GM18873 (cell line): Measurements from ENCODE around the gene TSEN2.

Source experiments
- ATAC-seq: cut with Tn5 transposase; IDR thresholded peaks from one replicate; pipeline ENCODE4 v1.9.1; 2021; ENCODE audit warnings: mild to moderate bottlenecking, moderate library complexity, moderate number of reproducible peaks; ENCODE audit not compliant: unreplicated experiment, low FRiP score

Gene TSEN2

GRCh38 chr3:12544652-12545472, 60.6 kb downstream of the TSEN2 start:
- ATAC-seq, result no peak

- no peak for ATAC-seq
These were observed 61.2 kb downstream of the TSEN2 start, which contains the start of gene MKRN2OS for GRCh38 chr3:12545473-12545791. TSS of gene MKRN2OS (minus strand) at chr3:12545499. CDS start at chr3:12545464, 35 bp downstream.

- no peak for ATAC-seq
These were observed 65.9 kb downstream of the TSEN2 start for GRCh38 chr3:12549971-12550760.

- ATAC-seq, result no peak
These were observed 69.7 kb downstream of the TSEN2 start for GRCh38 chr3:12553921-12554391.

- no peak for ATAC-seq
These were observed 72.0 kb downstream of the TSEN2 start for GRCh38 chr3:12556314-12556689.

- peak; percentile 62 for ATAC-seq
These were observed 72.6 kb downstream of the TSEN2 start, which contains the start of gene MKRN2 for GRCh38 chr3:12556690-12557472. TSS of gene MKRN2 (plus strand) at chr3:12557087. CDS start at chr3:12557151, 64 bp downstream.

GRCh38 chr3:12557473-12558100, 73.3 kb downstream of the TSEN2 start:
- no peak for ATAC-seq

GRCh38 chr3:12558706-12559105, 74.4 kb downstream of the TSEN2 start:
- ATAC-seq, result no peak

- no peak for ATAC-seq
These were observed 75.2 kb downstream of the TSEN2 start for GRCh38 chr3:12559520-12559919.

- no peak for ATAC-seq
These were observed 76.4 kb downstream of the TSEN2 start for GRCh38 chr3:12560505-12561190.

GRCh38 chr3:12561397-12561796, 77.1 kb downstream of the TSEN2 start:
- ATAC-seq, result no peak

GRCh38 chr3:12562451-12562850, 78.2 kb downstream of the TSEN2 start:
- no peak for ATAC-seq

- ATAC-seq, result no peak
These were observed 82.7 kb downstream of the TSEN2 start for GRCh38 chr3:12566976-12567375.

GRCh38 chr3:12568747-12569146, 84.5 kb downstream of the TSEN2 start:
- ATAC-seq, result no peak

- no peak for ATAC-seq
These were observed 85.6 kb downstream of the TSEN2 start for GRCh38 chr3:12569836-12570235.

GRCh38 chr3:12571986-12572385, 87.7 kb downstream of the TSEN2 start:
- ATAC-seq, result no peak

- ATAC-seq, result no peak
These were observed 89.9 kb downstream of the TSEN2 start for GRCh38 chr3:12574131-12574530.

- no peak for ATAC-seq
These were observed 90.4 kb downstream of the TSEN2 start for GRCh38 chr3:12574661-12575060.

GRCh38 chr3:12577379-12577778, 93.1 kb downstream of the TSEN2 start:
- ATAC-seq, result no peak

GRCh38 chr3:12578742-12579141, 94.5 kb downstream of the TSEN2 start:
- no peak for ATAC-seq
